ENCODE data around the gene SSUH2. TPM values are rescaled to one million over a fixed set of nuclear protein-coding genes. Genes with fewer than 3 reads are reported as not detected.
"Not testable (repeated sequence)": the region's sequence is repeated elsewhere in the genome, so short reads cannot be mapped to it uniquely, and the experiment has no call there.

Gene SSUH2
- total and polyA plus RNA-seq, 4 donors: 0.15 to 15.7 (median 0.63) TPM

DNA sequence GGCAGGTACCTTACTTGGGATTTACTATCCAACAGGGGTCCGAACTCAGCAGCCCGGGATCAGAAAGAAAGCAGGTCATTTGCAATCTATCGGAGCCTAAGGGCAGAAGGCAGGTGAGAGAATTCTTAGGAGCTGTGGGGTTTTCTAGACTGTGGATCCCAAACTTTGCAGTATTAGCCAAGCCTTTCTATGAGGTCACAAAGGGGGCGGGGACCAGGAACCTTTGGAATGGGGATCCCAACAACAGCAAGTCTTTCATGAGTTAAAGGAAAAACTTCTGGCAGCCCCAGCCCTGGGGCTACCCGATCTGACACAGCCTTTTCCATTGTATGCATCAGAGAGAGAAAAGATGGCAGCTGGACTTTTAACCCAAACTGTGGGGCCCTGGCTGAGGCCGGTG lies 32.7 kb upstream of the SSUH2 start:
- ATAC-seq (ENCODE audit: low FRiP score); H3K27ac ChIP-seq (ENCODE audit: low read depth in 1 of 2, low read length in 2 of 2); H3K9me3 ChIP-seq (ENCODE audit: control insufficient read depth, low read length); H3K4me1 ChIP-seq (ENCODE audit: control insufficient read depth in 1 of 2, insufficient read depth in 2 of 2, low read length in 2 of 2); DNase-seq; H3K4me3 ChIP-seq (ENCODE audit: low read length in 2 of 2); intact Hi-C loops (cut with DNase I); H3K27me3 ChIP-seq (ENCODE audit: control insufficient read depth in 1 of 2, insufficient read depth in 2 of 2, low read length in 1 of 2); H3K36me3 ChIP-seq (ENCODE audit: control insufficient read depth in 1 of 2, insufficient read depth in 2 of 2, low read length in 1 of 2): not testable (repeated sequence)
- 85 to 86% methylated on average over 6 of the region's 6 CpGs for WGBS, 2 donors

GRCh38 chr3:8675591-8675990 lies 31.0 kb upstream of the SSUH2 start:
- ATAC-seq (ENCODE audit: low FRiP score); H3K4me3 ChIP-seq (ENCODE audit: low read length in 2 of 2); intact Hi-C loops (cut with DNase I); DNase-seq; H3K27me3 ChIP-seq (ENCODE audit: control insufficient read depth in 1 of 2, insufficient read depth in 2 of 2, low read length in 1 of 2); H3K9me3 ChIP-seq (ENCODE audit: control insufficient read depth, low read length); H3K36me3 ChIP-seq (ENCODE audit: control insufficient read depth in 1 of 2, insufficient read depth in 2 of 2, low read length in 1 of 2); H3K4me1 ChIP-seq (ENCODE audit: control insufficient read depth in 1 of 2, insufficient read depth in 2 of 2, low read length in 2 of 2); H3K27ac ChIP-seq (ENCODE audit: low read depth in 1 of 2, low read length in 2 of 2): not testable (repeated sequence)
- 85 to 88% methylated on average over 7 of the region's 7 CpGs for WGBS, 2 donors

GRCh38 chr3:8673083-8673737 lies 28.6 kb upstream of the SSUH2 start:
- H3K36me3 ChIP-seq (ENCODE audit: control insufficient read depth in 1 of 2, insufficient read depth in 2 of 2, low read length in 1 of 2): no peaks in the 10 kb centered on the region
- no peak for DNase-seq
- no peak overlapping the region for H3K27ac ChIP-seq (ENCODE audit: low read depth in 1 of 2, low read length in 2 of 2)
- ATAC-seq (ENCODE audit: low FRiP score): no peak
- no peaks in the 10 kb centered on the region for H3K27me3 ChIP-seq (ENCODE audit: control insufficient read depth in 1 of 2, insufficient read depth in 2 of 2, low read length in 1 of 2)
- H3K4me1 ChIP-seq (ENCODE audit: control insufficient read depth in 1 of 2, insufficient read depth in 2 of 2, low read length in 2 of 2): no peaks in the 10 kb centered on the region
- H3K9me3 ChIP-seq (ENCODE audit: control insufficient read depth, low read length): no peaks in the 10 kb centered on the region
- WGBS, 2 donors: 93 to 94% methylated on average over 14 of the region's 14 CpGs
- no peak overlapping the region for H3K4me3 ChIP-seq (ENCODE audit: low read length in 2 of 2)
- intact Hi-C loops (cut with DNase I): no loop called here

- DNase-seq (no peak), ATAC-seq (ENCODE audit: low FRiP score) (no peak)
- WGBS, 2 donors: 85 to 93% methylated on average over 2 of the region's 2 CpGs
- Histone ChIP-seq H3K4me3 (ENCODE audit: low read length in 2 of 2) (no peak overlapping the region), H3K9me3 (ENCODE audit: control insufficient read depth, low read length) (no peaks in the 10 kb centered on the region), H3K27me3 (ENCODE audit: control insufficient read depth in 1 of 2, insufficient read depth in 2 of 2, low read length in 1 of 2) (no peaks in the 10 kb centered on the region), H3K36me3 (ENCODE audit: control insufficient read depth in 1 of 2, insufficient read depth in 2 of 2, low read length in 1 of 2) (no peaks in the 10 kb centered on the region), H3K27ac (ENCODE audit: low read depth in 1 of 2, low read length in 2 of 2) (no peak overlapping the region), H3K4me1 (ENCODE audit: control insufficient read depth in 1 of 2, insufficient read depth in 2 of 2, low read length in 2 of 2) (no peaks in the 10 kb centered on the region)
- intact Hi-C loops (cut with DNase I): no loop called here
Observed at GRCh38 chr3:8669019-8669418, 24.4 kb upstream of the SSUH2 start.

- H3K27me3 ChIP-seq (ENCODE audit: control insufficient read depth in 1 of 2, insufficient read depth in 2 of 2, low read length in 1 of 2): no peaks in the 10 kb centered on the region
- no peak overlapping the region for H3K4me3 ChIP-seq (ENCODE audit: low read length in 2 of 2)
- no peaks in the 10 kb centered on the region for H3K36me3 ChIP-seq (ENCODE audit: control insufficient read depth in 1 of 2, insufficient read depth in 2 of 2, low read length in 1 of 2)
- H3K27ac ChIP-seq (ENCODE audit: low read depth in 1 of 2, low read length in 2 of 2): no peak overlapping the region
- no peaks in the 10 kb centered on the region for H3K4me1 ChIP-seq (ENCODE audit: control insufficient read depth in 1 of 2, insufficient read depth in 2 of 2, low read length in 2 of 2)
- no peaks in the 10 kb centered on the region for H3K9me3 ChIP-seq (ENCODE audit: control insufficient read depth, low read length)
- intact Hi-C loops (cut with DNase I): no loop called here
- ATAC-seq (ENCODE audit: low FRiP score): no peak
- DNase-seq: no peak
Observed at GRCh38 chr3:8668216-8668615, 23.6 kb upstream of the SSUH2 start.

GRCh38 chr3:8667463-8668091 lies 23.0 kb upstream of the SSUH2 start:
- no peaks in the 10 kb centered on the region for H3K36me3 ChIP-seq (ENCODE audit: control insufficient read depth in 1 of 2, insufficient read depth in 2 of 2, low read length in 1 of 2)
- H3K27ac ChIP-seq (ENCODE audit: low read depth in 1 of 2, low read length in 2 of 2): no peak overlapping the region
- no peaks in the 10 kb centered on the region for H3K9me3 ChIP-seq (ENCODE audit: control insufficient read depth, low read length)
- intact Hi-C loops (cut with DNase I): no loop called here
- H3K4me1 ChIP-seq (ENCODE audit: control insufficient read depth in 1 of 2, insufficient read depth in 2 of 2, low read length in 2 of 2): no peaks in the 10 kb centered on the region
- ATAC-seq (ENCODE audit: low FRiP score) (no peak), DNase-seq (no peak)
- H3K27me3 ChIP-seq (ENCODE audit: control insufficient read depth in 1 of 2, insufficient read depth in 2 of 2, low read length in 1 of 2): no peaks in the 10 kb centered on the region
- no peak overlapping the region for H3K4me3 ChIP-seq (ENCODE audit: low read length in 2 of 2)
- 92 to 96% methylated on average over 6 of the region's 6 CpGs for WGBS, 2 donors

DNA sequence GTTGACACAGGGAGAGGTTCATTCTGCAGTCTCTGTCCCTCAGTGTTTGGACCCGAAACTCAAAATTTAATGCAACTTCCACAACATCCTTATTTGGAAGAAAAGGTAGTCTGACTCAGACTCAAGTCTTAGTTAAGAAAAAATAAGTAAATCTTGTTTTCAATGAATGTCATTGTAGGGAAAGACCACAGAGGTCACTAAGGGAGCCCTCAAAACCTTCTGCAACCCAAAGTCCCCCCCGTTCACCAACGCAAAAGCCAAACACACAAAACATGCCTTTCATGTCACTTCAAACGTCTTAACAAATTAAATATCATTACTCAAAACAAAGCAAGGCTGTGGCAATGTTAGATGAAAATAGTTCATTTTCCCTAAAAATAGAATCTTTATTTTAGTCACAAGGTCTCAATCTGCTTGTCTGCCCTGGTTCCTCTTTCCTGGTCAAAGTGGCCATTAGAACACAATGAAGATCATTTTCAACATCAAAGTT lies 20.9 kb upstream of the SSUH2 start:
- WGBS, 2 donors: 32% methylated on average over 4 of the region's 4 CpGs
- H3K27ac ChIP-seq (ENCODE audit: low read depth in 1 of 2, low read length in 2 of 2): no peak overlapping the region
- H3K27me3 ChIP-seq (ENCODE audit: control insufficient read depth in 1 of 2, insufficient read depth in 2 of 2, low read length in 1 of 2): no peaks in the 10 kb centered on the region
- no peaks in the 10 kb centered on the region for H3K4me1 ChIP-seq (ENCODE audit: control insufficient read depth in 1 of 2, insufficient read depth in 2 of 2, low read length in 2 of 2)
- H3K4me3 ChIP-seq (ENCODE audit: low read length in 2 of 2): no peak overlapping the region
- DNase-seq (no peak), ATAC-seq (ENCODE audit: low FRiP score) (no peak)
- H3K36me3 ChIP-seq (ENCODE audit: control insufficient read depth in 1 of 2, insufficient read depth in 2 of 2, low read length in 1 of 2): no peaks in the 10 kb centered on the region
- H3K9me3 ChIP-seq (ENCODE audit: control insufficient read depth, low read length): no peaks in the 10 kb centered on the region
- intact Hi-C loops (cut with DNase I): no loop called here

GRCh38 chr3:8663177-8664061 lies 18.8 kb upstream of the SSUH2 start:
- Histone ChIP-seq H3K27ac (ENCODE audit: low read depth in 1 of 2, low read length in 2 of 2) (no peak overlapping the region), H3K4me3 (ENCODE audit: low read length in 2 of 2) (no peak overlapping the region), H3K36me3 (ENCODE audit: control insufficient read depth in 1 of 2, insufficient read depth in 2 of 2, low read length in 1 of 2) (no peaks in the 10 kb centered on the region), H3K9me3 (ENCODE audit: control insufficient read depth, low read length) (no peaks in the 10 kb centered on the region), H3K4me1 (ENCODE audit: control insufficient read depth in 1 of 2, insufficient read depth in 2 of 2, low read length in 2 of 2) (peaks cover 2 to 5% of the 10 kb centered on the region in 2 donors), H3K27me3 (ENCODE audit: control insufficient read depth in 1 of 2, insufficient read depth in 2 of 2, low read length in 1 of 2) (no peaks in the 10 kb centered on the region)
- ATAC-seq (ENCODE audit: low FRiP score) (no peak), DNase-seq (peak in 1 of 2 donors; percentile 65)
- 77 to 80% methylated on average over 12 of the region's 12 CpGs for WGBS, 2 donors
- intact Hi-C loops (cut with DNase I): no loop called here
